Neural progenitor cell (in vitro differentiated cells): ENCODE results near the gene HSP90AB1. TPM values are rescaled to one million over a fixed set of nuclear protein-coding genes. Genes with fewer than 3 reads are reported as not detected.

ENCODE experiments used
- DNase-seq: peaks from one replicate; pipeline ENCODE4 v3.0.0-alpha.2; 2016; ENCODE audit warnings: low spot score
- H2AFZ ChIP-seq: fragments of 200-600 bp; sonication (generic); replicated peaks from 2 replicates; pipeline ENCODE4 v1.6.1; 2016; ENCODE audit warnings: antibody characterized with exemption
- H3F3A ChIP-seq: fragments of 200-600 bp; sonication (generic); 2 replicates; pipeline ENCODE4 v1.6.1; 2016; ENCODE audit warnings: antibody characterized with exemption, low read depth
- H3K27ac ChIP-seq: fragments of 200-600 bp; sonication (generic); 2 replicates; pipeline ENCODE4 v1.5.1; 2016; ENCODE audit warnings: mild to moderate bottlenecking
- H3K27me3 ChIP-seq: fragments of 200-600 bp; sonication (generic); 2 replicates; pipeline ENCODE4 v1.6.1; 2016; ENCODE audit warnings: mild to moderate bottlenecking, moderate library complexity
- H3K36me3 ChIP-seq: fragments of 200-600 bp; sonication (generic); 2 replicates; pipeline ENCODE4 v1.5.1; 2016
- H3K4me1 ChIP-seq: fragments of 200-600 bp; sonication (generic); 2 replicates; pipeline ENCODE4 v1.6.1; 2016; ENCODE audit warnings: mixed run types
- H3K4me2 ChIP-seq: fragments of 200-600 bp; sonication (generic); 2 replicates; pipeline ENCODE4 v1.6.1; 2016
- H3K4me3 ChIP-seq: fragments of 200-600 bp; sonication (generic); 2 replicates; pipeline ENCODE4 v1.5.1; 2016
- H3K79me2 ChIP-seq: fragments of 200-600 bp; sonication (generic); 2 replicates; pipeline ENCODE4 v1.6.1; 2016; ENCODE audit warnings: low read depth
- H3K9ac ChIP-seq: fragments of 200-600 bp; sonication (generic); 2 replicates; pipeline ENCODE4 v1.6.1; 2016
- H3K9me3 ChIP-seq: fragments of 200-600 bp; sonication (generic); 2 replicates; pipeline ENCODE4 v1.5.1; 2016; ENCODE audit warnings: low read depth
- H4K20me1 ChIP-seq: fragments of 200-600 bp; sonication (generic); 2 replicates; pipeline ENCODE4 v1.6.1; 2016; ENCODE audit warnings: low read depth
- H3K27ac Mint-ChIP-seq: 3 replicates; pipeline ENCODE4 v1.8.0; 2021; ENCODE audit warnings: mixed read lengths
- H3K27me3 Mint-ChIP-seq: 2 replicates; pipeline ENCODE4 v1.8.0; 2022; ENCODE audit warnings: low read depth, mild to moderate bottlenecking, inconsistent platforms, moderate library complexity, mixed read lengths; ENCODE audit not compliant: insufficient read depth
- H3K36me3 Mint-ChIP-seq: 3 replicates; pipeline ENCODE4 v1.8.0; 2021; ENCODE audit warnings: mixed read lengths
- H3K4me1 Mint-ChIP-seq: 3 replicates; pipeline ENCODE4 v1.8.0; 2021; ENCODE audit warnings: mixed read lengths
- H3K4me3 Mint-ChIP-seq: 3 replicates; pipeline ENCODE4 v1.8.0; 2021; ENCODE audit warnings: mild to moderate bottlenecking, moderate library complexity, mixed read lengths
- H3K9me3 Mint-ChIP-seq: 3 replicates; pipeline ENCODE4 v1.8.0; 2020; ENCODE audit warnings: mixed read lengths
- EZH2 ChIP-seq: fragments of 200-600 bp; sonication (generic); IDR thresholded peaks from 2 replicates; pipeline ENCODE4 v1.6.1; 2017; ENCODE audit warnings: antibody characterized with exemption, mild to moderate bottlenecking, moderate library complexity
- EZH2phosphoT487 ChIP-seq: fragments of 200-600 bp; sonication (generic); IDR thresholded peaks from 2 replicates; pipeline ENCODE4 v1.6.1; 2017; ENCODE audit warnings: antibody characterized with exemption
- total RNA-seq: library from RNA; depleted of rRNA; stranded (reverse); fragments of >200 nt; gene quantifications from 2 replicates; pipeline ENCODE4 v1.2.3, GENCODE V29; 2015; ENCODE audit warnings: low replicate concordance
- TF ChIP-seq, protein P1 (sequence below): fragments of 200-600 bp; sonication (generic); IDR thresholded peaks from 2 replicates; pipeline ENCODE4 v1.5.1; 2017; ENCODE audit warnings: antibody characterized with exemption, mild to moderate bottlenecking

HSP90AB1 gene
- total RNA-seq, 1 donor from 2014 or later, result 2,068 TPM

DNA sequence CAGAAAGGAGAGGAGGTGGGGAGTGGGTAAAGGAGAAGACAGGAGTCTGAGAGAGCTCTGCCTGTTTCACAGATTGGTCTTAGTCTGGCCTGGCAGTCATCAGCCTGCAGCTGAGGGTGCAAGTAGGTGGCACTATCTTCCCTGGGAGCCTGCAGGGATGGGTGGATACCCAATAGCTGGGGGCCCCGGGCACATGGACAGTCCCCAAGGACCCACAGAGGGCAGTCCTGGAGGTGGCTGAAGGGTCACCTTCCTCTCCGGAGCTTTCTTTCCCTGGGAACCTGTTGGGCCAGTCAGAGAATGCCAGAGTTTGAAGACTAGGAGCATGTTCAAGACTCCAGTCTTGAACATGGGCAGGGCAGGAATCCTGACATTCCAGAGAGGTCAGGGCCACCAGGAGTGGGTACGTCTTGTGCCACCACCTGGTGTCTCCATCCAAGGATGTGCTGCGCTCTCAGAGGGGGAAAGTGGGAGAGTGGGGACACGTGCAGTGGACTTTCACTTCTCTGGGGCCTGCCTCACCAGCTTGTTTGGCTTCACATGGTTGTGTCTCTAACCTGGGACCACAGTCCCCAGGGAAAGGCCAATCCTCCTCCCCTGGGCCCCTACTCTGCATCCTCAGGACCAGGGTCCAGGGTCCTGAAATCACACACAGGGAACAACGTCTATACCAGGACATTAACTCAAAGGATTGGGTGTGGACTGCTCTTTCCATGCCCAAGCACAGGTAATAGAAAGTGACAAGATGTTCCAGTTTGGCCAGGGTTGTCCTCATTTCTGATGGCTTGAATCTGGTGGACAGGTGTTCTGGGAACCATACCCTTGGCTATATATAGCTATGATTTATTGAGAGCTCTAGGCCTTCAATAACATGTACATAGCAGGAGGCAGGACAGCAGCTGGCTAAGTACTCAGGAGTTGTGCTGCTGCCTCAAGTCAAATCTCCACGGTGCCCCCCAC, 48.2 kb downstream of the HSP90AB1 start:
- Histone ChIP-seq H2AFZ (no peak overlapping the region), H3K9me3 (no peaks in the 10 kb centered on the region), H3K4me2 (no peak overlapping the region), H3K27ac (no peak overlapping the region), H4K20me1 (peaks cover 13% of the 10 kb centered on the region), H3K27me3 (peaks cover 72% of the 10 kb centered on the region), H3F3A (peaks cover 16% of the 10 kb centered on the region), H3K36me3 (no peaks in the 10 kb centered on the region), H3K9ac (no peak overlapping the region), H3K4me1 (peaks cover 2% of the 10 kb centered on the region), H3K4me3 (no peak overlapping the region), H3K79me2 (no peaks in the 10 kb centered on the region)
- DNase-seq, result no peak
- H3K9me3 Mint-ChIP-seq, result peaks cover 2% of the 10 kb centered on the region
- peaks cover 18% of the 10 kb centered on the region for H3K4me1 Mint-ChIP-seq
- peak overlapping the region; percentile 21 for H3K4me3 Mint-ChIP-seq
- no peak overlapping the region for H3K27ac Mint-ChIP-seq
- peaks cover 19% of the 10 kb centered on the region for H3K27me3 Mint-ChIP-seq
- TF ChIP-seq, protein P1, sequence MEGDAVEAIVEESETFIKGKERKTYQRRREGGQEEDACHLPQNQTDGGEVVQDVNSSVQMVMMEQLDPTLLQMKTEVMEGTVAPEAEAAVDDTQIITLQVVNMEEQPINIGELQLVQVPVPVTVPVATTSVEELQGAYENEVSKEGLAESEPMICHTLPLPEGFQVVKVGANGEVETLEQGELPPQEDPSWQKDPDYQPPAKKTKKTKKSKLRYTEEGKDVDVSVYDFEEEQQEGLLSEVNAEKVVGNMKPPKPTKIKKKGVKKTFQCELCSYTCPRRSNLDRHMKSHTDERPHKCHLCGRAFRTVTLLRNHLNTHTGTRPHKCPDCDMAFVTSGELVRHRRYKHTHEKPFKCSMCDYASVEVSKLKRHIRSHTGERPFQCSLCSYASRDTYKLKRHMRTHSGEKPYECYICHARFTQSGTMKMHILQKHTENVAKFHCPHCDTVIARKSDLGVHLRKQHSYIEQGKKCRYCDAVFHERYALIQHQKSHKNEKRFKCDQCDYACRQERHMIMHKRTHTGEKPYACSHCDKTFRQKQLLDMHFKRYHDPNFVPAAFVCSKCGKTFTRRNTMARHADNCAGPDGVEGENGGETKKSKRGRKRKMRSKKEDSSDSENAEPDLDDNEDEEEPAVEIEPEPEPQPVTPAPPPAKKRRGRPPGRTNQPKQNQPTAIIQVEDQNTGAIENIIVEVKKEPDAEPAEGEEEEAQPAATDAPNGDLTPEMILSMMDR, result no peak
- TF ChIP-seq EZH2phosphoT487 (no peak), EZH2 (no peak)
- H3K36me3 Mint-ChIP-seq, result peaks cover 4% of the 10 kb centered on the region

DNA sequence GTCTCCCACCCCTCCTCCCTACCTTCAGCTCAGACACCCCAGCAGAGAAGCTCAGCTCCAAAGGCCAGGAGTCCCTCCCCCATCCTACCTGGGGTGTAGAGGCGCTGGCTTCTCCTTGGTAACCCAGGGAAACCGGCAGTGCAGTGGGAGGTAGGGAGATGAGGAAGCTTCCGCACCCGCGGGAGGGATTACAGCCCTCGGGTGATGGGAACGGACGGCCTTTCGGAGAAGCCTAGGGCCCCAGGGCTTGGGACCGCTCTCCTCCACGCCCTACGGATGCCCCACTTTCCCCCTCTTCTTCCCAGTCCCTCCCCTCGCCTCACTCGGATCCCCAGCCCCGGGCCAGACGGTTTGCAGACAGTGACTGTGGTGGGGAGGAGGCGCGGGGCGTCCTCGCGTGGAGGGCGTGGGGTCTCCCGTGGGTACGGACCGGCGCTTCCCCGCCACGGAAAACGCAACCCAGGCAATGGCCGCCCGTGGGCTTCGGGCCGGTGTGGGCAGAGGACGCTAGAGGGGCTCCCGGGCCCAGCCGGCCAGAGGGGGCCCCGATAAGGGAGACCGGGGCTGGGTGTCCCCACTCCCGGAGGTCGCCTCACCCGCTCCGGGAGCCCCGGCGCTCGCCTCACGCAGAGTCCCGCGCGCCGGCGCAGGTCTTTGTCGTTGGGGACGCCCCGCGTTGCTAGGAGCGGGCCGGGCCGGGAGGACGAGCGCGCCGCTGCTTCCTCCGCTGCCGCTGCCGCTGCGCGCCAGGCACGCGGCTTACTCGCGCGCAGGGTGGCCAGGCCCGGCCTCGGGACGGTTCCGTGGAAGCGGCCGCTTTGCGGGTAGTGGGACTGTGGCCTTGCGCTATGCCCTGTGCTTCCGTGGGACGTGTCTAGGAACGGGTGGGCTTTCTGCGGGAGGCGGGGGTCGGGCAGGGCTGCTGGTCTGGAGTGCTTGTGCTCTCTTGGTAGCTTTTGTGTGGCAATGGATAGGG, 50.5 kb downstream of the HSP90AB1 start:
- H3F3A ChIP-seq, result peaks cover 16% of the 10 kb centered on the region
- H3K36me3 Mint-ChIP-seq, result peaks cover 13% of the 10 kb centered on the region
- H3K4me1 ChIP-seq, result peaks cover 2% of the 10 kb centered on the region
- H3K27ac ChIP-seq, result no peak overlapping the region
- no peaks in the 10 kb centered on the region for H3K36me3 ChIP-seq
- peaks cover 13% of the 10 kb centered on the region for H4K20me1 ChIP-seq
- no peaks in the 10 kb centered on the region for H3K9me3 ChIP-seq
- H3K27me3 ChIP-seq, result peaks cover 54% of the 10 kb centered on the region
- no peaks in the 10 kb centered on the region for H3K79me2 ChIP-seq
- H3K4me3 ChIP-seq, result peak overlapping the region; percentile 78
- H2AFZ ChIP-seq, result no peak overlapping the region
- H3K9me3 Mint-ChIP-seq, result peaks cover 2% of the 10 kb centered on the region
- H3K4me2 ChIP-seq, result peak overlapping the region; percentile 97
- peak; percentile 85 for DNase-seq
- TF ChIP-seq EZH2phosphoT487 (peak; percentile 28), EZH2 (peak; percentile 60)
- TF ChIP-seq, protein P1, result no peak
- H3K27ac Mint-ChIP-seq, result no peak overlapping the region
- no peak overlapping the region for H3K9ac ChIP-seq
- peaks cover 17% of the 10 kb centered on the region for H3K27me3 Mint-ChIP-seq
- peaks cover 18% of the 10 kb centered on the region for H3K4me1 Mint-ChIP-seq
- H3K4me3 Mint-ChIP-seq, result peak overlapping the region; percentile 82

DNA sequence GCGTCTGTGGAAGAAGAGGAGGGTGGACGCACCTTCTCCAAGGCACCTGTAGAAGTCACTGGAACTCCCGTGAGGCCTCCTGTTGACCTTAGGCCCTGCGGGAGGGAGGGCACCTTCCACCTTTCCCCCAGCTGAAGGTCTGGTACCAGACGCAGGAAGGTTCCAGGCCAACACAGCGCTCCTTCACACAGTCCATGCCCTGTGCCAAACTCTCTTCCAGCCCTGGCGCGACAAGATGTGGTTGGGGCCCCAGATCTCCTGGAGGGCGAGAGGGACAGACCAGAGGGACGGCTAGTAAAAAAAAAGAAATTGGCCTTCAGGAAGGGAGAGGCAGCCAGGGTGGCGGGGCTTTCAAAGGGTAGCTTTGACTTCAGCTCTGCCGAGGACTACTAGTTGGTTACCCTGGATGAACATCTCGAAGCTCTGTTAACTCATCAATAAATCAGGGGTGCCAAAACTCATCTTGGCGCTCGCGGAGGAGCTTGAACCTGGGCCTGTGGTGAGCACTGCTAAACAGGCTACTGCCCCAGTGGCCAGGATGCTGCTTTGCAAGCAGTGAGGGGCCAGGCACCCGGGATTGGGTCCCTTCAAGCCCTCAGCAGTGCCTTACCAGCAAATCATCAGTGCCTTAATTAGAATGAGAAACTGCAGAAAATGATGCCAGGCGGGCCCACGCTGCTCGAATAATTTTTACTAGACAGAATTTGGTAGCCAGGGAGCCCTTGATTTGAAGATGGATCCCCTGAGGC, 51.3 kb downstream of the HSP90AB1 start:
- H3K27me3 Mint-ChIP-seq, result peaks cover 15% of the 10 kb centered on the region
- Histone ChIP-seq H3K36me3 (no peaks in the 10 kb centered on the region), H3K9me3 (no peaks in the 10 kb centered on the region), H3K27me3 (peaks cover 46% of the 10 kb centered on the region), H3K4me2 (peak overlapping the region; percentile 97), H3K4me3 (peak overlapping the region; percentile 78), H3K27ac (no peak overlapping the region), H4K20me1 (peaks cover 13% of the 10 kb centered on the region), H3K9ac (no peak overlapping the region), H3K79me2 (no peaks in the 10 kb centered on the region), H3F3A (peaks cover 16% of the 10 kb centered on the region), H3K4me1 (peaks cover 2% of the 10 kb centered on the region), H2AFZ (no peak overlapping the region)
- peaks cover 14% of the 10 kb centered on the region for H3K36me3 Mint-ChIP-seq
- TF ChIP-seq, protein P1, result no peak
- peak; percentile 7 for TF ChIP-seq EZH2
- DNase-seq, result no peak
- peaks cover 2% of the 10 kb centered on the region for H3K9me3 Mint-ChIP-seq
- H3K27ac Mint-ChIP-seq, result no peak overlapping the region
- H3K4me3 Mint-ChIP-seq, result peak overlapping the region; percentile 82
- H3K4me1 Mint-ChIP-seq, result peaks cover 18% of the 10 kb centered on the region
